ENCODE results near the gene CIP2A. TPM values are rescaled to one million over a fixed set of nuclear protein-coding genes. Genes with fewer than 3 reads are reported as not detected.

Gene CIP2A
- total RNA-seq, 1 donor from 2014 or later, result 26.1 TPM

- FAIRE-seq (no peak), DNase-seq (ENCODE audit: low spot score in 2 of 2) (no peak)
These were observed 76.6 kb downstream of the CIP2A start for GRCh38 chr3:108512671-108513070.

GRCh38 chr3:108511490-108511889 is 77.7 kb downstream of the CIP2A start:
- DNase-seq (ENCODE audit: low spot score in 2 of 2), result no peak
- FAIRE-seq, result no peak

GRCh38 chr3:108511055-108511454 is 78.2 kb downstream of the CIP2A start:
- FAIRE-seq, result no peak
- DNase-seq (ENCODE audit: low spot score in 2 of 2), result no peak

GRCh38 chr3:108510496-108510895 is 78.7 kb downstream of the CIP2A start, which contains the start of gene MYH15:
MYH15 (minus strand) TSS chr3:108510596; CDS start chr3:108510530, 66 bp downstream.
- FAIRE-seq (no peak), DNase-seq (ENCODE audit: low spot score in 2 of 2) (no peak)

- FAIRE-seq (no peak), DNase-seq (ENCODE audit: low spot score in 2 of 2) (no peak)
These were observed 79.4 kb downstream of the CIP2A start for GRCh38 chr3:108509871-108510270.

GRCh38 chr3:108509263-108509662 is 80.0 kb downstream of the CIP2A start:
- FAIRE-seq (no peak), DNase-seq (ENCODE audit: low spot score in 2 of 2) (no peak)

- DNase-seq (ENCODE audit: low spot score in 2 of 2), result no peak
- no peak for FAIRE-seq
These were observed 81.3 kb downstream of the CIP2A start for GRCh38 chr3:108507902-108508301.

- DNase-seq (ENCODE audit: low spot score in 2 of 2), result no peak
- no peak for FAIRE-seq
These were observed 83.4 kb downstream of the CIP2A start for GRCh38 chr3:108505811-108506210.

- FAIRE-seq (no peak), DNase-seq (ENCODE audit: low spot score in 2 of 2) (no peak)
These were observed 85.5 kb downstream of the CIP2A start for GRCh38 chr3:108503722-108504121.

- FAIRE-seq (no peak), DNase-seq (ENCODE audit: low spot score in 2 of 2) (no peak)
These were observed 87.7 kb downstream of the CIP2A start for GRCh38 chr3:108501535-108501934.

- FAIRE-seq, result no peak
- DNase-seq (ENCODE audit: low spot score in 2 of 2), result no peak
These were observed 88.5 kb downstream of the CIP2A start for GRCh38 chr3:108500728-108501127.

Small RNA genes within 50 kb of the gene (small RNA-seq; reads per million reads assigned to genes)
- gene RF00156, result not detected

Other genes starting within 250 kb of the CIP2A start
- gene MYH15, start 78.8 kb downstream of the CIP2A start, total RNA-seq, result 0.41 TPM
- gene DZIP3, start 284 bp upstream of the CIP2A start, total RNA-seq, result 51.8 TPM
- gene RETNLB, start 168.0 kb upstream of the CIP2A start, total RNA-seq, result not detected
- not detected for gene TRAT1, start 233.3 kb upstream of the CIP2A start, total RNA-seq